ENCODE data around the gene SULT1C2. TPM values are rescaled to one million over a fixed set of nuclear protein-coding genes. Genes with fewer than 3 reads are reported as not detected.
A peak's percentile ranks its signal among the peaks of the same experiment; 100 is the strongest.

SULT1C2 gene
- total and polyA plus RNA-seq, 2 of the 13 experiments (the other 11 are each of a cell fraction or from before 2014, with no cell fraction given): 4.0 to 6.2 TPM

GRCh38 chr2:108271691-108272253 is 16.9 kb upstream of the SULT1C2 start (continued):
- peak; percentile 93 for TF ChIP-seq ELF1 (CRISPR knock-in tag; IDR thresholded peaks at IDR 0.05)
- no peak for TF ChIP-seq RBM39 (IDR thresholded peaks at IDR 0.05; ENCODE audit: low read depth, low read length, poor library complexity, severe bottlenecking)
- TF ChIP-seq TFDP2 (CRISPR knock-in tag; IDR thresholded peaks at IDR 0.05): no peak
- TF ChIP-seq ZNF20 (CRISPR knock-in tag; IDR thresholded peaks at IDR 0.05): no peak
- TF ChIP-seq ZBTB34 (CRISPR knock-in tag; IDR thresholded peaks at IDR 0.05): no peak
- TF ChIP-seq, protein P1, sequence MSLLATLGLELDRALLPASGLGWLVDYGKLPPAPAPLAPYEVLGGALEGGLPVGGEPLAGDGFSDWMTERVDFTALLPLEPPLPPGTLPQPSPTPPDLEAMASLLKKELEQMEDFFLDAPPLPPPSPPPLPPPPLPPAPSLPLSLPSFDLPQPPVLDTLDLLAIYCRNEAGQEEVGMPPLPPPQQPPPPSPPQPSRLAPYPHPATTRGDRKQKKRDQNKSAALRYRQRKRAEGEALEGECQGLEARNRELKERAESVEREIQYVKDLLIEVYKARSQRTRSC (CRISPR knock-in tag; IDR thresholded peaks at IDR 0.05; ENCODE audit: low read depth): no peak
- TF ChIP-seq SALL2 (CRISPR knock-in tag; IDR thresholded peaks at IDR 0.05): no peak
- TF ChIP-seq, protein P2, sequence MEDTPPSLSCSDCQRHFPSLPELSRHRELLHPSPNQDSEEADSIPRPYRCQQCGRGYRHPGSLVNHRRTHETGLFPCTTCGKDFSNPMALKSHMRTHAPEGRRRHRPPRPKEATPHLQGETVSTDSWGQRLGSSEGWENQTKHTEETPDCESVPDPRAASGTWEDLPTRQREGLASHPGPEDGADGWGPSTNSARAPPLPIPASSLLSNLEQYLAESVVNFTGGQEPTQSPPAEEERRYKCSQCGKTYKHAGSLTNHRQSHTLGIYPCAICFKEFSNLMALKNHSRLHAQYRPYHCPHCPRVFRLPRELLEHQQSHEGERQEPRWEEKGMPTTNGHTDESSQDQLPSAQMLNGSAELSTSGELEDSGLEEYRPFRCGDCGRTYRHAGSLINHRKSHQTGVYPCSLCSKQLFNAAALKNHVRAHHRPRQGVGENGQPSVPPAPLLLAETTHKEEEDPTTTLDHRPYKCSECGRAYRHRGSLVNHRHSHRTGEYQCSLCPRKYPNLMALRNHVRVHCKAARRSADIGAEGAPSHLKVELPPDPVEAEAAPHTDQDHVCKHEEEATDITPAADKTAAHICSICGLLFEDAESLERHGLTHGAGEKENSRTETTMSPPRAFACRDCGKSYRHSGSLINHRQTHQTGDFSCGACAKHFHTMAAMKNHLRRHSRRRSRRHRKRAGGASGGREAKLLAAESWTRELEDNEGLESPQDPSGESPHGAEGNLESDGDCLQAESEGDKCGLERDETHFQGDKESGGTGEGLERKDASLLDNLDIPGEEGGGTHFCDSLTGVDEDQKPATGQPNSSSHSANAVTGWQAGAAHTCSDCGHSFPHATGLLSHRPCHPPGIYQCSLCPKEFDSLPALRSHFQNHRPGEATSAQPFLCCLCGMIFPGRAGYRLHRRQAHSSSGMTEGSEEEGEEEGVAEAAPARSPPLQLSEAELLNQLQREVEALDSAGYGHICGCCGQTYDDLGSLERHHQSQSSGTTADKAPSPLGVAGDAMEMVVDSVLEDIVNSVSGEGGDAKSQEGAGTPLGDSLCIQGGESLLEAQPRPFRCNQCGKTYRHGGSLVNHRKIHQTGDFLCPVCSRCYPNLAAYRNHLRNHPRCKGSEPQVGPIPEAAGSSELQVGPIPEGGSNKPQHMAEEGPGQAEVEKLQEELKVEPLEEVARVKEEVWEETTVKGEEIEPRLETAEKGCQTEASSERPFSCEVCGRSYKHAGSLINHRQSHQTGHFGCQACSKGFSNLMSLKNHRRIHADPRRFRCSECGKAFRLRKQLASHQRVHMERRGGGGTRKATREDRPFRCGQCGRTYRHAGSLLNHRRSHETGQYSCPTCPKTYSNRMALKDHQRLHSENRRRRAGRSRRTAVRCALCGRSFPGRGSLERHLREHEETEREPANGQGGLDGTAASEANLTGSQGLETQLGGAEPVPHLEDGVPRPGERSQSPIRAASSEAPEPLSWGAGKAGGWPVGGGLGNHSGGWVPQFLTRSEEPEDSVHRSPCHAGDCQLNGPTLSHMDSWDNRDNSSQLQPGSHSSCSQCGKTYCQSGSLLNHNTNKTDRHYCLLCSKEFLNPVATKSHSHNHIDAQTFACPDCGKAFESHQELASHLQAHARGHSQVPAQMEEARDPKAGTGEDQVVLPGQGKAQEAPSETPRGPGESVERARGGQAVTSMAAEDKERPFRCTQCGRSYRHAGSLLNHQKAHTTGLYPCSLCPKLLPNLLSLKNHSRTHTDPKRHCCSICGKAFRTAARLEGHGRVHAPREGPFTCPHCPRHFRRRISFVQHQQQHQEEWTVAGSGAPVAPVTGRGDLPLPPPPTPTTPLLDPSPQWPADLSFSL (CRISPR knock-in tag; IDR thresholded peaks at IDR 0.05): no peak
- no peak for TF ChIP-seq RFX5 (IDR thresholded peaks at IDR 0.05; ENCODE audit: low read depth, low read length)
- TF ChIP-seq ZNF136 (CRISPR knock-in tag; IDR thresholded peaks at IDR 0.05; ENCODE audit: low read depth): no peak
- no peak for TF ChIP-seq ZNF749 (CRISPR knock-in tag; IDR thresholded peaks at IDR 0.05; ENCODE audit: borderline replicate concordance)
- no peak for TF ChIP-seq ZNF75D (CRISPR knock-in tag; IDR thresholded peaks at IDR 0.05; ENCODE audit: borderline replicate concordance)
- no peak for TF ChIP-seq ZNF256 (CRISPR knock-in tag; conservative IDR thresholded peaks at IDR 0.05)
- no peak for TF ChIP-seq SMAD9 (CRISPR knock-in tag; IDR thresholded peaks at IDR 0.05)
- no peak for TF ChIP-seq ZNF713 (CRISPR knock-in tag; IDR thresholded peaks at IDR 0.05)
- no peak for TF ChIP-seq GMEB2 (CRISPR knock-in tag; IDR thresholded peaks at IDR 0.05; ENCODE audit: low read depth)
- TF ChIP-seq NR2F1 (CRISPR knock-in tag; IDR thresholded peaks at IDR 0.05): 0 out of 4 replicates have a peak, but pooled peaks of 1 of the 2 experiments have one; percentile 31
- TF ChIP-seq ZNF468 (CRISPR knock-in tag; IDR thresholded peaks at IDR 0.05): no peak
